Smooth muscle cell of trachea (primary cell): ENCODE data around the gene SETD6. TPM values are rescaled to one million over a fixed set of nuclear protein-coding genes. Genes with fewer than 3 reads are reported as not detected.

Experiments
- total RNA-seq: library from RNA; depleted of rRNA; stranded (reverse); fragments of >200 nt; gene quantifications from 2 replicates; pipeline ENCODE4 v1.2.1, GENCODE V29; 2014

Gene SETD6
- total RNA-seq: 8.4 and 9.0 TPM in 2 replicates

DNA sequence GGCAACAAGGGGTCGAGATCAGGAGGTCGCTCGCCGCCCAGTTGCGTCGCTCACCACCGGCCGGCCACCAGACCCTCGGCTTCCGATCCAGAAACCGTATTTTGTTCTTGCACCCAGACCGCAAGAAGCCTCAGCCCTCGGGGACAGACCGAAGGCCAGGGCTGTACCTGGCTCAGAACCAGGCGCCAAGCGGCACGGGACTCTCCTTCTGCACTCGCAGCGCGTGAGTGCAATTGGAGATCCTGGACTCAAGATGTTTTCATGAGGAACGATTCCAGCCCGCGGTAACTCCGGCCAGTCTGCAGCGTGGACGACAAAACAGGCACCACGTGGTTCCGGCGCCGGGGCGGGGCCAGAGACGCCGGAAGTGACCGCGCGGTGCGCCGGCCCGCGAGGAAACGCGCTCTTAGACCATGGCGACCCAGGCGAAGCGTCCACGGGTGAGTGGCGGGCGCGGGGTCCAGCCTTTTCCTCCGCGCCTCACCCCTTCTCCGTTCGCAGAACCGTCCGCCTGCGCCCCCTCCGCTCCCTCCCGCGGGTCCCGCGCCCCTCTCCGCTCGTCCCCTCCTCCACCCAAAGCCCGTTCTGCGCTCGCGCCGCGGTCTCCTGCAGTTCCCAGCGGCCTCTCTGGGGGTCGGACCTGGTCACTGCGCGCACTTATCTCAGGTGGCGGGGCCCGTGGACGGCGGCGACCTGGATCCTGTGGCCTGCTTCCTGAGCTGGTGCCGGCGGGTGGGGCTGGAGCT, at the start of gene SETD6:
TSS of gene SETD6 (plus strand) at position 393 of the 746 bp plus-strand sequence. CDS start at position 414, 21 bp downstream.

GRCh38 chr16:58499615-58500351, 15.5 kb upstream of the SETD6 start, which contains the start of gene NDRG4:
TSS of gene NDRG4 (plus strand) at chr16:58500143. CDS start at chr16:58500249, 106 bp downstream.

Other genes starting within 250 kb of the SETD6 start
- not detected in 2 replicates for gene PRSS54, start 220.5 kb upstream of the SETD6 start, total RNA-seq
- 1.5 and 4.8 TPM in 2 replicates for gene GINS3, start 123.0 kb upstream of the SETD6 start, total RNA-seq
- 18.2 and 35.3 TPM in 2 replicates for gene NDRG4, start 15.4 kb upstream of the SETD6 start, total RNA-seq
- 142 and 175 TPM in 2 replicates for gene CNOT1, start 114.3 kb downstream of the SETD6 start, total RNA-seq
- 26.6 and 35.4 TPM in 2 replicates for gene SLC38A7, start 169.3 kb downstream of the SETD6 start, total RNA-seq
- gene GOT2, start 218.8 kb downstream of the SETD6 start, total RNA-seq: 27.3 and 53.7 TPM in 2 replicates